Spinal cord (tissue), 10 donors: ENCODE results near the gene SYK. TPM values are rescaled to one million over a fixed set of nuclear protein-coding genes. Genes with fewer than 3 reads are reported as not detected.

Experiments
- DNase-seq, 6 donors: peaks; one replicate each; pipeline versions ENCODE4 v3.0.0 to v3.0.0-alpha.2; 2013 to 2015; ENCODE audit warnings: low spot score in 6 of 6, low read depth in 4 of 6
- H3K27ac ChIP-seq: one replicate; pipeline ENCODE4 v1.5.1; 2013; ENCODE audit warnings: low read depth, low read length, control low read depth
- H3K27me3 ChIP-seq: one replicate; pipeline ENCODE4 v1.6.1; 2013; ENCODE audit warnings: low read length; ENCODE audit not compliant: control insufficient read depth, insufficient read depth
- H3K36me3 ChIP-seq: one replicate; pipeline ENCODE4 v1.6.1; 2013; ENCODE audit warnings: low read length; ENCODE audit not compliant: control insufficient read depth, insufficient read depth
- H3K4me1 ChIP-seq: one replicate; pipeline ENCODE4 v1.6.1; 2013; ENCODE audit warnings: low read length; ENCODE audit not compliant: control insufficient read depth, insufficient read depth
- H3K4me3 ChIP-seq: one replicate; pipeline ENCODE4 v1.5.1; 2013; ENCODE audit warnings: low read depth, low read length, control low read depth
- H3K9me3 ChIP-seq: one replicate; pipeline ENCODE4 v1.6.1; 2013; ENCODE audit warnings: low read length; ENCODE audit not compliant: control insufficient read depth, insufficient read depth
- WGBS: methylation state at CpG from one replicate; pipeline ENCODE4 v1.1.5; 2013; ENCODE audit warnings: missing lambda C conversion rate; ENCODE audit not compliant: insufficient coverage; 5-methylcytosine and 5-hydroxymethylcytosine counted together
- polyA plus RNA-seq, 2 donors: library from polyadenylated mRNA; unstranded; fragments of 120-200 nt; gene quantifications; one replicate each; pipeline ENCODE4 v1.2.1, GENCODE V29; 2013; ENCODE audit not compliant: insufficient read length in 2 of 2
- total RNA-seq, 2 donors: library from RNA; depleted of rRNA in 1 of 2; stranded (reverse); fragments of 120-200 nt in 1 of 2; fragments of >200 nt in 1 of 2; gene quantifications; one replicate each; pipeline versions ENCODE4 v1.2.3 to v1.2.4, GENCODE V29; 2013 to 2014
- donor health status: healthy.

SYK gene
- total and polyA plus RNA-seq, 4 donors, result 4.0 to 10.4 (median 5.9) TPM

GRCh38 chr9:90867101-90867500, 65.5 kb downstream of the SYK start:
- Histone ChIP-seq H3K36me3 (no peaks in the 10 kb centered on the region), H3K27me3 (no peaks in the 10 kb centered on the region), H3K27ac (no peak overlapping the region), H3K4me3 (no peak overlapping the region), H3K9me3 (no peaks in the 10 kb centered on the region), H3K4me1 (peaks cover 7% of the 10 kb centered on the region)
- DNase-seq, result no peak
- 92% methylated on average over 12 of the region's 14 CpGs for WGBS

- Histone ChIP-seq H3K27ac (no peak overlapping the region), H3K9me3 (no peaks in the 10 kb centered on the region), H3K27me3 (no peaks in the 10 kb centered on the region), H3K4me3 (no peak overlapping the region), H3K4me1 (no peaks in the 10 kb centered on the region), H3K36me3 (no peaks in the 10 kb centered on the region)
- no peak for DNase-seq
Observed at GRCh38 chr9:90868555-90868954, 66.9 kb downstream of the SYK start.

GRCh38 chr9:90869361-90869760, 67.7 kb downstream of the SYK start:
- Histone ChIP-seq H3K27me3 (no peaks in the 10 kb centered on the region), H3K4me1 (no peaks in the 10 kb centered on the region), H3K9me3 (no peaks in the 10 kb centered on the region), H3K4me3 (no peak overlapping the region), H3K27ac (no peak overlapping the region), H3K36me3 (no peaks in the 10 kb centered on the region)
- no peak for DNase-seq

DNA sequence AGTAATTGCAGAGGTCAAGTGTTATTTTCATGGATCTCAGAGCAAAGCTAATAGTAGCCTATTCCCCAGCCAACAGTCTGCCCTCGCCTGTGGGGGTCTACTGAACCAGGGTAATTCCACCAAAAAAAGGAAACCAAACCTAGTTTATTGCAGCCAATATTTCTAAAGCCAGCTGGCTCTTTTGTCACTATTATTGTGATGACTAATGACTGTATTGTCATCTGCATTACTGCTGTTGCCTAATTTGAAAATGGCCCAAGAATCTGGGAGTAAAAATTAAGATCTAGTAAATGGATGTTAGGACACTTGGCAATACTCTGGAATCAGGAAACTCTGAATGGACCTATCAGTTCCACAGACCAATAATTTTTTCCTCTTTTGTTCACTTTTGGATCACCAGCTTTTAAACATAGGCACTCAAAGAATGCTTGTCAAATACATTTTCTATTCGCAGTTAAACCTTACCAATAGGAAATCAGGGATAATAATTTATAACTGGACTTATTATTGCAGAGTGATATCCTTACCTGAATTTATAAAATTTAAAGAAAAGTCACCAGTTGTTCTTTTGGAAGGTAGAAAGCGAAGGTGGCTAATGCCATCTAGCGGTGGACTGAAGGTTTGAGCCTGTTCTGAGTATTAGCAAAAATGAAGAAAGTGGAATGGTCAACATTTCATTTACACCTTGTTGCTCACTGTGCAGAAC, 69.2 kb downstream of the SYK start:
- H3K4me1 ChIP-seq, result no peaks in the 10 kb centered on the region
- H3K36me3 ChIP-seq, result no peaks in the 10 kb centered on the region
- peak in 5 of 6 donors; percentile 28 to 90 (median 51) for DNase-seq
- H3K4me3 ChIP-seq, result no peak overlapping the region
- H3K27ac ChIP-seq, result no peak overlapping the region
- H3K9me3 ChIP-seq, result no peaks in the 10 kb centered on the region
- no peaks in the 10 kb centered on the region for H3K27me3 ChIP-seq
- WGBS, result 50% methylated on average over 1 of the region's 4 CpGs

- Histone ChIP-seq H3K4me3 (no peak overlapping the region), H3K9me3 (no peaks in the 10 kb centered on the region), H3K27ac (no peak overlapping the region), H3K27me3 (no peaks in the 10 kb centered on the region), H3K4me1 (no peaks in the 10 kb centered on the region), H3K36me3 (no peaks in the 10 kb centered on the region)
- no CpG with 5 or more reads among the region's 3 CpGs for WGBS
- DNase-seq, result no peak
Observed at GRCh38 chr9:90871327-90871935, 69.8 kb downstream of the SYK start.

DNA sequence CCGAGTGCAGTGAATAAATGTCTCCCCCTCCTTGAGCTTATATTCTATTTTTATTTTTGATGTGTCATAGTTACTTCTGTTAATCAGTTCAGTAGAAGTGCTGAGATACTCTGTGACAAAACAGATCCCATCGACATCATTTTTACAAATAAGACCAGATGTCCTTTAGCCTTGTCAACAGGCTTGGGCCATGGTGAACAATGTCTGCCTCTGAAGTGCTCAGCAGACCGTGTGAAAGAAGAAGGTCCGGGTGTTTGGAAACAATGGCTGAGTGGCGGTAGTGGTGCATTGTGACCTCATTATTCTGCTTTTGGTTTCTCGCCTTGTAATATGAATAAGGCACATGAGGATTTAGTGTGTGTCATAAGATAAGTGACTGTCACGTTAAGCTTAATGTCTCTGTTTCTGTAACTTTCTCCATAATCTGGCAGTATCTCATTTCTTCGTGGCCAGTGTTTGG, 71.2 kb downstream of the SYK start:
- no peaks in the 10 kb centered on the region for H3K27me3 ChIP-seq
- DNase-seq, result no peak
- H3K36me3 ChIP-seq, result no peaks in the 10 kb centered on the region
- no peak overlapping the region for H3K27ac ChIP-seq
- no peaks in the 10 kb centered on the region for H3K9me3 ChIP-seq
- 28% methylated on average over 4 of the region's 8 CpGs for WGBS
- H3K4me3 ChIP-seq, result no peak overlapping the region
- H3K4me1 ChIP-seq, result no peaks in the 10 kb centered on the region

GRCh38 chr9:90873422-90873821, 71.8 kb downstream of the SYK start:
- Histone ChIP-seq H3K27ac (no peak overlapping the region), H3K9me3 (no peaks in the 10 kb centered on the region), H3K36me3 (no peaks in the 10 kb centered on the region), H3K4me1 (no peaks in the 10 kb centered on the region), H3K27me3 (no peaks in the 10 kb centered on the region), H3K4me3 (no peak overlapping the region)
- WGBS, result no CpG with 5 or more reads among the region's 2 CpGs
- DNase-seq, result no peak

- DNase-seq, result no peak
- H3K27ac ChIP-seq, result no peak overlapping the region
- 60% methylated on average over 1 of the region's 8 CpGs for WGBS
Observed at GRCh38 chr9:90874194-90874593, 72.6 kb downstream of the SYK start.

GRCh38 chr9:90878562-90878961, 76.9 kb downstream of the SYK start:
- WGBS, result 82% methylated on average over 5 of the region's 5 CpGs
- no peak overlapping the region for H3K27ac ChIP-seq
- no peaks in the 10 kb centered on the region for H3K27me3 ChIP-seq

More at GRCh38 chr9:90874194-90874593, 72.6 kb downstream of the SYK start:
- no peaks in the 10 kb centered on the region for H3K36me3 ChIP-seq
- no peaks in the 10 kb centered on the region for H3K4me1 ChIP-seq
- no peak overlapping the region for H3K4me3 ChIP-seq
- no peaks in the 10 kb centered on the region for H3K9me3 ChIP-seq
- H3K27me3 ChIP-seq, result no peaks in the 10 kb centered on the region

DNA sequence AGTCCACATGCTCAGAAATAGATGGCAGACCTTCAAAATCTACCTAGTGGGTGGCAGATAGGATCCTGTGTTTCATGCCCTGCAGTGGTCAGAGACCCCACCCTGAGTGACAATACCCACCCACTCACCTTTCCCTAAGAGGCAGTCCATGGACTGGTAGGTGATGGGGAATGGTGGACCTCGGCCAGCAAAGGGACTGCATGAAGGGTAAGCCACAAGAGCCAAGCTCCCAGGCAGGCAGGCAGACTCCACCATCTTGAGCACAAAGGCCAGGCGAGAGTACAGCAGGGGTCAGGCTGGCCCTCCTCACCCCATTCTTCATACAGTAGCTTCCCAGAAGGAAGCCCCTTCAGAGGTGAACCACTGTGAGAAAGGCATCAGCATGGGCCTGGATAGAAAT, 78.4 kb downstream of the SYK start:
- DNase-seq, result no peak
- no peaks in the 10 kb centered on the region for H3K4me1 ChIP-seq
- WGBS, result no CpG with 5 or more reads among the region's 2 CpGs

More at GRCh38 chr9:90878562-90878961, 76.9 kb downstream of the SYK start:
- Histone ChIP-seq H3K4me3 (no peak overlapping the region), H3K36me3 (no peaks in the 10 kb centered on the region), H3K4me1 (no peaks in the 10 kb centered on the region), H3K9me3 (no peaks in the 10 kb centered on the region)
- no peak for DNase-seq

More for the DNA sequence above, 78.4 kb downstream of the SYK start:
- H3K4me3 ChIP-seq, result no peak overlapping the region
- no peaks in the 10 kb centered on the region for H3K9me3 ChIP-seq
- H3K36me3 ChIP-seq, result no peaks in the 10 kb centered on the region
- H3K27me3 ChIP-seq, result no peaks in the 10 kb centered on the region
- H3K27ac ChIP-seq, result no peak overlapping the region
